H1 (cell line): Measurements from ENCODE around the gene NAGLU. TPM values are rescaled to one million over a fixed set of nuclear protein-coding genes. Genes with fewer than 3 reads are reported as not detected.

Experiments used
- CREB1 ChIP-seq: IDR thresholded peaks from 2 replicates; pipeline ENCODE4 v1.6.1; 2012; ENCODE audit warnings: inconsistent platforms
- CTBP2 ChIP-seq: IDR thresholded peaks from 2 replicates; pipeline ENCODE4 v1.7.0; 2011; ENCODE audit warnings: borderline replicate concordance, mild to moderate bottlenecking, moderate library complexity, mixed read lengths, low read length; ENCODE audit not compliant: insufficient read depth, insufficient read length
- EGR1 ChIP-seq: IDR thresholded peaks from 2 replicates; pipeline ENCODE4 v1.6.1; 2011; ENCODE audit warnings: low read depth, low read length, borderline replicate concordance
- GABPA ChIP-seq: IDR thresholded peaks from 2 replicates; pipeline ENCODE4 v1.6.1; 2011; ENCODE audit warnings: mild to moderate bottlenecking, low read length, moderate library complexity, borderline replicate concordance; ENCODE audit not compliant: insufficient read depth
- HDAC2 ChIP-seq, 2 experiments: fragments of 300-600 bp in 1 of 2; sonication (generic) in 1 of 2; IDR thresholded peaks; 2 replicates each; pipeline ENCODE4 v1.6.1; 2011 to 2012; ENCODE audit warnings: low read depth in 2 of 2, low read length in 2 of 2, mild to moderate bottlenecking in 2 of 2, moderate library complexity in 2 of 2, borderline replicate concordance in 1 of 2, inconsistent platforms in 1 of 2
- HDAC6 ChIP-seq: IDR thresholded peaks from one replicate; pipeline ENCODE4 v1.7.1; 2012; ENCODE audit warnings: low read depth, mild to moderate bottlenecking, inconsistent platforms, low read length, moderate library complexity
- JUND ChIP-seq: IDR thresholded peaks from 2 replicates; pipeline ENCODE4 v1.6.1; 2011; ENCODE audit warnings: mild to moderate bottlenecking, improper control_type of control experiment, low read length
- MAFK ChIP-seq: IDR thresholded peaks from 2 replicates; pipeline ENCODE4 v1.6.1; 2012; ENCODE audit warnings: low read depth, mild to moderate bottlenecking, improper control_type of control experiment, low read length
- NANOG ChIP-seq: IDR thresholded peaks from 2 replicates; pipeline ENCODE4 v1.6.1; 2011; ENCODE audit warnings: low read length, low read depth, mild to moderate bottlenecking, inconsistent platforms; ENCODE audit not compliant: insufficient read depth, poor library complexity, severe bottlenecking
- POLR2A ChIP-seq, 2 experiments: IDR thresholded peaks; 1 replicate in 1 of 2; 2 replicates in 1 of 2; pipeline ENCODE4 v1.6.1; 2011; ENCODE audit warnings: low read depth in 2 of 2, low read length in 2 of 2, mild to moderate bottlenecking in 2 of 2; ENCODE audit errors: control extremely low read depth in 1 of 2
- RBBP5 ChIP-seq: IDR thresholded peaks from 2 replicates; pipeline ENCODE4 v1.7.1; 2012; ENCODE audit warnings: low read depth, mild to moderate bottlenecking, inconsistent platforms, low read length, moderate library complexity, borderline replicate concordance
- RNF2 ChIP-seq: fragments of 200-900, 300-1000 bp; sonication (generic); IDR thresholded peaks from 2 replicates; pipeline ENCODE4 v1.7.1; 2016; ENCODE audit warnings: borderline replicate concordance, low read depth, mild to moderate bottlenecking, antibody characterized with exemption, low read length; ENCODE audit not compliant: poor library complexity, severe bottlenecking; ENCODE audit errors: missing control alignments
- SP2 ChIP-seq: IDR thresholded peaks from 2 replicates; pipeline ENCODE4 v1.6.1; 2012; ENCODE audit warnings: mild to moderate bottlenecking, low read length, inconsistent platforms
- polyA plus RNA-seq, 7 experiments: library from polyadenylated mRNA; depleted of rRNA in 3 of 7; stranded (reverse) in 5 of 7; unstranded in 2 of 7; fragments of >200 nt in 5 of 7; fragments of 200-250 nt in 2 of 7; gene quantifications; 1 replicate in 5 of 7; 2 replicates in 1 of 7; 4 replicates in 1 of 7; pipeline versions ENCODE4 v1.2.1 to v1.2.3, GENCODE V29; 2011 to 2013; ENCODE audit warnings: missing spikeins in 2 of 7, mixed read lengths in 2 of 7
- total RNA-seq: library from RNA; stranded (reverse); fragmentation: NEBNext Ultra II Directional; extraction: Animal tissue kit (Norgen Biotek cat#: 25700); gene quantifications from 2 replicates; pipeline ENCODE4 v1.2.1, GENCODE V29; 2021

NAGLU gene
- total and polyA plus RNA-seq, 2 of the 8 experiments (the other 6 are each of a cell fraction or from before 2014, with no cell fraction given), result 21.3 to 21.6 TPM

- TF ChIP-seq POLR2A (IDR thresholded peaks at IDR 0.05; ENCODE audit: control extremely low read depth in 1 of 2, low read depth in 2 of 2, low read length in 2 of 2) (no peak), EGR1 (no peak), CREB1 (no peak), RNF2 (no peak), CTBP2 (no peak), SP2 (no peak), JUND (no peak), HDAC6 (no peak), GABPA (no peak), HDAC2 (IDR thresholded peaks at IDR 0.05; ENCODE audit: borderline replicate concordance in 1 of 2, low read depth in 2 of 2, low read length in 2 of 2) (no peak), NANOG (no peak), MAFK (no peak), RBBP5 (no peak)
Observed at GRCh38 chr17:42547698-42548069, 11.6 kb downstream of the NAGLU start (continued).
